ENCODE results near the gene USP2.

DNA sequence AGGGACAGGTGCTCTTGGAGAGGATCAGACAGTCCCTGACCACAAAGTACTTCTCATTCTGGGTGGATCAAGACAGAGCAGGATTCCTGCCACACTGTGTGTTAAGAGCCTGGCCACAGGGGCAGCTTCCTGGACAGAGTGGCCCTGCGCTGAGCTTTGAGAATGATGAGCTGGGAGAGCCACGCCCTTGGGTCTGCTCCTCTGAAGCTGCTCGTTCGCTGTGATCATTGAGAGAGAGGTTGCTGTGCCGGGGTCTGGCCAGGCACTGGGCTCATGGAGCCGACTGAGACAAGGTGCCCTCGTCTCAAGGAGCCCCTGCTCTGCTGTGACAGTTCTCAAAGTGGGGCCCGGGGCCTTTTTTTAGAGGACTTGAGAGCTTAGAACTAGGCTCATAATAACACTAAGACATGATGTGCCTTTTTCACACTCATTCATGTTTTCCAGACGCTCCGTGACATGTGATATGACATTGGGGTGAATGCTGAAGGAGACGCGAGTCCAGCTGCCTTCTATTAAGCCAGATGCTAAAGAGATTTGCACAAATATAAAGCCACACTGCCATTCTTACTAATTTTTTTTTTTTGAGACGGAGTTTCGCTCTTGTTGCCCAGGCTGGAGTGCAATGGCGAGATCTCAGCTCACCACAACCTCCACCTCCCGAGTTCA lies 33.4 kb downstream of the USP2 start:
- TF ChIP-seq EZH2 (IDR thresholded peaks at IDR 0.05) (no peak), POLR2AphosphoS5 (IDR thresholded peaks at IDR 0.05; ENCODE audit: borderline replicate concordance, low read depth, low read length) (no peak), FOXP2 (optimal IDR thresholded peaks at IDR 0.05; ENCODE audit: control extremely low read depth, extremely low read length, insufficient read depth) (no peak)

Measured in SK-N-MC (cell line).